Thyroid gland (tissue), 4 donors: ENCODE results near the gene CREB3L2.

Experiments used
- CTCF ChIP-seq, 6 experiments: fragments of 200-600 bp in 3 of 6; fragments of 450-650 bp in 3 of 6; sonication (generic) in 3 of 6; IDR thresholded peaks; one replicate each; pipeline ENCODE4 v1.5.1; 2016 to 2019; ENCODE audit warnings: antibody characterized with exemption in 6 of 6, mild to moderate bottlenecking in 2 of 6, inconsistent platforms in 1 of 6, moderate library complexity in 1 of 6
- POLR2A ChIP-seq, 2 donors: fragments of 450-650 bp; IDR thresholded peaks; one replicate each; pipeline ENCODE4 v1.6.1; 2017; ENCODE audit warnings: antibody characterized with exemption in 2 of 2, mild to moderate bottlenecking in 2 of 2, moderate library complexity in 1 of 2

- TF ChIP-seq CTCF (IDR thresholded peaks at IDR 0.05) (no peak), POLR2A (IDR thresholded peaks at IDR 0.05) (no peak)
Observed at GRCh38 chr7:137908106-137908505, 93.8 kb downstream of the CREB3L2 start.
